ENCODE results near the gene MLLT3. TPM values are rescaled to one million over a fixed set of nuclear protein-coding genes. Genes with fewer than 3 reads are reported as not detected.

The MLLT3 gene
- total RNA-seq, 1 donor from 2014 or later = 15.8 TPM

- H3K27me3 ChIP-seq (ENCODE audit: control insufficient read depth, insufficient read depth, low read length) = no peaks in the 10 kb centered on the region
- no peak for TF ChIP-seq CTCF (IDR thresholded peaks at IDR 0.05; ENCODE audit: insufficient read depth, low read length, severe bottlenecking)
- DNase-seq (ENCODE audit: low read depth) (no peak), FAIRE-seq (no peak)
- no peak overlapping the region for H3K4me3 ChIP-seq (ENCODE audit: low read depth, low read length)
- H3K36me3 ChIP-seq (ENCODE audit: control insufficient read depth, insufficient read depth, low read length) = peaks cover 2% of the 10 kb centered on the region
These were observed 260.4 kb downstream of the MLLT3 start for GRCh38 chr9:20361656-20362570.

GRCh38 chr9:20361229-20361628 lies 261.1 kb downstream of the MLLT3 start:
- DNase-seq (ENCODE audit: low read depth) = no peak
- no peak for FAIRE-seq
- H3K27me3 ChIP-seq (ENCODE audit: control insufficient read depth, insufficient read depth, low read length) = no peaks in the 10 kb centered on the region
- TF ChIP-seq CTCF (IDR thresholded peaks at IDR 0.05; ENCODE audit: insufficient read depth, low read length, severe bottlenecking) = no peak
- no peak overlapping the region for H3K4me3 ChIP-seq (ENCODE audit: low read depth, low read length)
- H3K36me3 ChIP-seq (ENCODE audit: control insufficient read depth, insufficient read depth, low read length) = peaks cover 2% of the 10 kb centered on the region

GRCh38 chr9:20358207-20358606 lies 264.1 kb downstream of the MLLT3 start:
- H3K27me3 ChIP-seq (ENCODE audit: control insufficient read depth, insufficient read depth, low read length) = no peaks in the 10 kb centered on the region
- DNase-seq (ENCODE audit: low read depth) (peak; percentile 96), FAIRE-seq (peak; percentile 18)
- TF ChIP-seq CTCF (IDR thresholded peaks at IDR 0.05; ENCODE audit: insufficient read depth, low read length, severe bottlenecking) = no peak
- peaks cover 5% of the 10 kb centered on the region for H3K36me3 ChIP-seq (ENCODE audit: control insufficient read depth, insufficient read depth, low read length)
- no peak overlapping the region for H3K4me3 ChIP-seq (ENCODE audit: low read depth, low read length)

- H3K36me3 ChIP-seq (ENCODE audit: control insufficient read depth, insufficient read depth, low read length) = peaks cover 5% of the 10 kb centered on the region
- TF ChIP-seq CTCF (IDR thresholded peaks at IDR 0.05; ENCODE audit: insufficient read depth, low read length, severe bottlenecking) = no peak
- FAIRE-seq (no peak), DNase-seq (ENCODE audit: low read depth) (peak; percentile 15)
- H3K4me3 ChIP-seq (ENCODE audit: low read depth, low read length) = no peak overlapping the region
- no peaks in the 10 kb centered on the region for H3K27me3 ChIP-seq (ENCODE audit: control insufficient read depth, insufficient read depth, low read length)
These were observed 265.3 kb downstream of the MLLT3 start for GRCh38 chr9:20357037-20357432.

GRCh38 chr9:20356403-20357036 lies 265.8 kb downstream of the MLLT3 start:
- H3K27me3 ChIP-seq (ENCODE audit: control insufficient read depth, insufficient read depth, low read length) = no peaks in the 10 kb centered on the region
- FAIRE-seq (peak; percentile 80), DNase-seq (ENCODE audit: low read depth) (peak; percentile 80)
- no peak overlapping the region for H3K4me3 ChIP-seq (ENCODE audit: low read depth, low read length)
- peaks cover 5% of the 10 kb centered on the region for H3K36me3 ChIP-seq (ENCODE audit: control insufficient read depth, insufficient read depth, low read length)
- peak; percentile 77 for TF ChIP-seq CTCF (IDR thresholded peaks at IDR 0.05; ENCODE audit: insufficient read depth, low read length, severe bottlenecking)

Data from bronchial epithelial cell (primary cell).